Raji (cell line): ENCODE measurements around the gene DZANK1.
A peak's percentile ranks its signal among the peaks of the same experiment; 100 is the strongest.

Experiments
- POLR2A ChIP-seq: IDR thresholded peaks from 2 replicates; pipeline ENCODE4 v1.6.1; 2011; ENCODE audit warnings: low read depth, low read length, control low read depth; ENCODE audit not compliant: insufficient read depth

DZANK1 gene

GRCh38 chr20:18477218-18477617 is 10.4 kb upstream of the DZANK1 start:
- TF ChIP-seq POLR2A = no peak

GRCh38 chr20:18466574-18466893 is 296 bp downstream of the DZANK1 start:
- TF ChIP-seq POLR2A = peak; percentile 34; the same call in 1 of the 2 replicates

GRCh38 chr20:18465536-18466200 is 1.2 kb downstream of the DZANK1 start:
- no peak for TF ChIP-seq POLR2A

- no peak for TF ChIP-seq POLR2A
These were observed 10.2 kb downstream of the DZANK1 start for GRCh38 chr20:18456600-18456999.

- no peak for TF ChIP-seq POLR2A
These were observed 22.9 kb downstream of the DZANK1 start for GRCh38 chr20:18443886-18444285.

GRCh38 chr20:18440403-18440802 is 26.4 kb downstream of the DZANK1 start:
- TF ChIP-seq POLR2A = no peak

- no peak for TF ChIP-seq POLR2A
These were observed 30.0 kb downstream of the DZANK1 start for GRCh38 chr20:18436847-18437246.

- TF ChIP-seq POLR2A = no peak
These were observed 35.6 kb downstream of the DZANK1 start for GRCh38 chr20:18431206-18431605.

- no peak for TF ChIP-seq POLR2A
These were observed 36.5 kb downstream of the DZANK1 start for GRCh38 chr20:18430172-18430826.

GRCh38 chr20:18428490-18429173 is 38.2 kb downstream of the DZANK1 start:
- no peak for TF ChIP-seq POLR2A

GRCh38 chr20:18427214-18427613 is 39.6 kb downstream of the DZANK1 start:
- TF ChIP-seq POLR2A = no peak

- no peak for TF ChIP-seq POLR2A
These were observed 45.2 kb downstream of the DZANK1 start for GRCh38 chr20:18421608-18422007.

- TF ChIP-seq POLR2A = no peak
These were observed 50.3 kb downstream of the DZANK1 start for GRCh38 chr20:18416486-18416885.

- TF ChIP-seq POLR2A = no peak
These were observed 52.7 kb downstream of the DZANK1 start for GRCh38 chr20:18414140-18414539.

GRCh38 chr20:18412221-18412901 is 54.5 kb downstream of the DZANK1 start:
- TF ChIP-seq POLR2A = no peak

- TF ChIP-seq POLR2A = no peak
These were observed 61.0 kb downstream of the DZANK1 start for GRCh38 chr20:18405826-18406225.
